SIG-M5 treated with dmso at 0.1 percent for 504 hours (cell line): ENCODE results near the gene KL.

Experiments
- DNase-seq: peaks from one replicate; lab custom pipeline; 2025; ENCODE audit not compliant: unreplicated experiment; lab: John Stamatoyannopoulos, UW

KL gene

DNA sequence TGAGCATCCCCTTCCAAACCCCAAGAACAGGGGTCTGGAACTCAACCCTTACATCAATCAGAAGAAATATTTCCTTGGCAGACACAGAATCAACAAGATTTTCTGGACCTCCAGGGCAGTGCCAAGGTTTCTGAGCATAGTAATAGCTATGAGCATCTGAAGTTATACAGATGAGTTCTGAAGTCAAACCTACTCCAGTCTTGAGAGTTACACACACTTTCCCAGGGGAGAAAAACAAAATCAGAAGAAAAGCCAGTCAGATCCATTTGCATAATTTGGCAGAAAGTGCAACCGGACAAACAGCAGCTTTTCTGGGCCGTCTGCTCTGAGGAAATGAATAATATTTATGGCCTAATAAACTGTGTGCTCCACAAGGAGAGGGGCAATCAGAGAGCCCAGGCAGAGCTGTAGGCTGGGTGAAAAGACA is 93.1 kb downstream of the KL start:
- no peak for DNase-seq

DNA sequence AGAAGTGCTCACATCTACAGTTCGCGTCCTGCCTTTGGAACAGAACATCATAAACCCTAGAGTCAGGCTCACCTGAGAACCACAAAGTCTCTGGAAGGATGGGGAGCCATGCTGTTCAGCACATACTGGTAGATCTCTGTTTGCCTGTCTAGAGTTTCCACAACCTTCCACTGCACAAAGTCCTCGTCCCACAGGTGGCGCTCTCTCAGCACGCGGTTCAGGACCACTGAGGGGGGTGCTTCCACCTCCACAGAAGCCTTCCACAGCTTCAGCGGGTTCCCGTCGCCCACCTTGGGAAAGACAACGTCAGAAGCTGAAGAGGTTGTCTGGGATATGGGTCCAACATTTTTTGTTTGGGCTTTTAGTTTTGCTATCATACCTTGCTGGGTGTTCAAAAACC is 93.6 kb downstream of the KL start:
- no peak for DNase-seq

DNA sequence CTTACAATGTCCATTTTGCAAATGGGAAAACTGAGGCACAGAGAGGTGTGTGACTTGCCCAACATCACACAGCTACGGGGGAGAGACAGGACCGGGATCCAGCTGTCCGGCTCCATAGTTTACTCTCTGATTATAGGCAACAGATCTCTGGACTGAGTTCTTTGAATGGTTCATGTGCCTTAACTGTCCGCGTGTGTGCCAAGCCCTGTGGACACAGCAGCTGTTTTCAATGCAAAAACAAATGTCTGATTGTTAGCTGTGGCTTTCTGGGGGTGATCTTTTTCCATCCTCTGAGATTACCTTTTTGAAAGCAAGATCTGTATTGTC is 94.1 kb downstream of the KL start:
- DNase-seq = no peak

DNA sequence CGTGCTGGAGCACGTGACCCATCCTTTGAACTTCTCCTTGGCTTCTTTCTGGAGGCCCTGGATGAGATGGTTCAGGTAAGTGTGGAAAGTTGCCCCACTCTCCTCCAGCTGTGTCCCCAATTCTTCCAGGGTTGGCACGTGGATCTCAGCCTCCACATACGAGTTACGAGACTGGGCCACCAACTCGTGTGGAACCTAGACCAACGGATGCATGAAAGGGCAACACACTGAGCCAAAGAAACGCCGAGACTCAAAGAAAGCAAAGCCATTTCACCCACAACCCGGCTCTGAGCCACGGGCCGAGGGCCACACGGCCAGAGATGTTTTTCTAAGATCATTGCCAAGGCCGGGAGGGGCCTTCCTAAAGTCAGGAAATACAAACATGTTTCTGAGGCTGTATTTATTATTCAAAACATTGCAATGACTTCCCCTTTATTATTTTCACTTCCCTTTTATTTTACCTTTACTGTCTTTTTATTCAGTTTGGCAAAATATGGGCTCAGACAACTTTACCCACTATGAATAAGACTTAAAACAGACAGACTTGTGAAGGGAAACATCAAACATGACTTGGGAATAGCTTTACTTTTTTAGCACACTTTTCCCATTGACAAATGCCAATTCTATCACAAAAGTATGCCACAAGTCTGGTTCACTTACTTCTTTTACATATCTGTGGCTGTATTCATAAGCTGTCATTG is 94.6 kb downstream of the KL start:
- DNase-seq = no peak

DNA sequence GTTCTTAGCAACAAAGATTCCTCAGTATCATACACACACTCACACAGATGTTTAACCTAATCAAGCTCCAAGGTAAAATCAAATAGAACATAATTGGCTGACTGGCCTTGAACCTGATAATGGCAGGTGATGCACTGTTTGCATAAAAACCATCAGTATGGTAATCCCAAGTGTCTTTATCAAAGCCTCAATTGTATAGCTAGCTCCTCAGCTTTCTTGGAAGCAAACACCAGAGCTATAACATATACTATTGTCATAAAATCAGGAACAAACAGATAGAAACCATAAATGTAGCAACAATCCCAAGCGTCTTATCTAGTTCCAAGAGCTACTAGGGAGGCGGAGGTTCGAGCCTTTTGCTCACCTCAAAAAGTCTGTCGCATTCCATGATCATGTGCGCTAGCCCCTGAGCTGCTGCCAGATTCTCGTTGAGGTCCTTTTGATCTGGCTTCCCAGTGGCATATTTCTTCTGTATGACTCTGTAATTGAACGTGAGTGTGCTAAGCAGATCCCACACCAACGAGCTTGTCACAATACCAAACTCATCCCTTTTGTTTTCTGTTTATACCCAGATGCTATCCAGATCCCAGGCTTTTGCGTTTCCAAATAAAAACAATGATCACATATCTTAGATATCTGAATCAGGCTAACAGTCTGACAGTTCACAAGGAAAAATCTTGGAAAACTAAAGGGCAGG is 95.3 kb downstream of the KL start:
- no peak for DNase-seq

DNA sequence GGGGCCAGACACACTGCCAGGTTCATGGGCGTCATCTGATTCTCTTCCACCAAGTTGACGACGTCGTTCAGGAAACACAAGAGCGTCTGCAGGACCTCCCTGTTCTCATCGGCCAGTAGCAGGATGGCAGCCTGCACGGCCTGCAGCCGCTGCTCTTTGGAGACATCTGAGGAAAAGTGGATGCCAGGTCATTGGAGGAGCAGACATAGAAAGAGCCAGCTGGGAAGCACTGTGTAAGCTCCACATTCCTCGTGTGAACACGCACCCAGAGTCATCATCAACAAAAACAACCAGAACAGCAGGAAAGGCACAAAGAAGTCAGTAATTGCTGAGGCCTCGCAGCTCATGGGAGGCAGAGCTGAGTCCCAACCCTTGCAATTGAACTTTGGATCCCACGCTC is 96.5 kb downstream of the KL start:
- no peak for DNase-seq

DNA sequence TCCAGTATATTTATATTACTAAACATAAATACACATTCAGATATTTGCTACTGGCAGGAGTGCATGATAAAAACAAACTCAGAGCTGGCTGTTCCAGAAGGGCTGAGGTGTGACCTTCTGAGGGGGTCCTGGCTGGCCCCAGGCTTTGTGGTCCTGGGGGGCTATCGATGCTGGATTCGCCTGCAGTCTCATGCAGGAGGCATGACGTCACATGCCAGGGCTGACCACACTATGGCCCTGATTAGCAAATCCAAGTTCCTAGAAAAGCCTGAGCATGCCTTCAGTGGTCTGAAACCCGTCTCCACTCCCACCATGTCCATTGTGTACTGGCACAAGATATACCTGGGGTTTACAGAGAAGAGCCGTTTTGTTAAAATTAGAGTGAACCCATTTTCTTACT is 97.9 kb downstream of the KL start:
- DNase-seq = no peak

DNA sequence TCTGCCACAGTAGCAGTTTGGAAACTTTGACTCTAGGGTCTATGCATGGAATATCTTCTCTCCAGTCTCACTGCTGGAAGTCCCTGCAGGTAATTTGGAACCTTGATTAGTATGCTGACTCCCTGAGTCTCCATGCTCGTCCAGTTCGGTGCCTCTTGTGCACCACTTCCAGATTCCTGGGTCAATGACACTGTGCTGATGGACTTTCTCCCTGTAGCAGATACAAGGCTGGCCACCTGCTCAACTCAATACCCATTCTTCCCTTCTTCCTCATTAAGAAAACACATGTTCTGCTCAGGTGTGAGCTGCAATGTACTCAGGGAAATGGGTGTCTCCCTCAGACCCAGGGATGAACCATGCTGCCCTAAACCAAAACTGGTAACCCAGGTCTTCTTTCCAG is 99.1 kb downstream of the KL start:
- DNase-seq = no peak
